H1 (cell line): ENCODE measurements around the gene LIX1L. TPM values are rescaled to one million over a fixed set of nuclear protein-coding genes. Genes with fewer than 3 reads are reported as not detected.

Experiments
- CTCF ChIA-PET: fragments of 300-600 bp; sonication (Branson Sonifier 250); formaldehyde crosslinking; loops from one replicate; lab custom pipeline; 2021; ENCODE audit not compliant: partially characterized antibody; lab: Charles Lee
- POLR2A ChIA-PET: fragments of 300-600 bp; sonication (Branson Sonifier 250); formaldehyde crosslinking; loops from one replicate; lab custom pipeline; 2021; ENCODE audit warnings: inconsistent platforms; ENCODE audit not compliant: partially characterized antibody; lab: Charles Lee
- DNase-seq, 2 experiments: peaks; one replicate each; pipeline versions ENCODE4 v3.0.0 to v3.0.0-alpha.2; 2010 to 2022; ENCODE audit warnings: low spot score in 2 of 2, low read depth in 1 of 2, mixed read lengths in 1 of 2
- FAIRE-seq: peaks from 2 replicates; lab custom pipeline; 2011; peaks lifted over from hg19 to GRCh38; lab: Jason Lieb, UNC
- H2AFZ ChIP-seq: 2 replicates; pipeline ENCODE4 v1.8.1; 2012; ENCODE audit warnings: low read length, inconsistent platforms
- H2AK5ac ChIP-seq: 2 replicates; pipeline ENCODE4 v1.6.1; 2013; ENCODE audit warnings: low read depth, low read length
- H2BK120ac ChIP-seq: replicated peaks from 2 replicates; pipeline ENCODE3; 2013; ENCODE audit warnings: low read depth, low read length, inconsistent platforms
- H2BK12ac ChIP-seq: 2 replicates; pipeline ENCODE4 v1.6.1; 2013; ENCODE audit warnings: low read depth, low read length
- H2BK15ac ChIP-seq: 2 replicates; pipeline ENCODE4 v1.6.1; 2013; ENCODE audit warnings: low read length
- H2BK20ac ChIP-seq: 2 replicates; pipeline ENCODE4 v1.6.1; 2013; ENCODE audit warnings: low read length
- H2BK5ac ChIP-seq: 2 replicates; pipeline ENCODE4 v1.6.1; 2013; ENCODE audit warnings: low read depth, low read length
- H3K14ac ChIP-seq: 2 replicates; pipeline ENCODE4 v1.6.1; 2013; ENCODE audit warnings: inconsistent platforms; ENCODE audit not compliant: insufficient read length
- H3K18ac ChIP-seq: 2 replicates; pipeline ENCODE4 v1.6.1; 2013; ENCODE audit warnings: low read length; ENCODE audit errors: extremely low read depth
- H3K23ac ChIP-seq: 2 replicates; pipeline ENCODE4 v1.6.1; 2013; ENCODE audit warnings: inconsistent platforms; ENCODE audit not compliant: insufficient read length
- H3K23me2 ChIP-seq: 2 replicates; pipeline ENCODE4 v1.6.1; 2013; ENCODE audit warnings: low read depth, low read length
- H3K27ac ChIP-seq: 2 replicates; pipeline ENCODE4 v1.6.1; 2011; ENCODE audit warnings: low read depth, low read length, inconsistent platforms
- H3K27me3 ChIP-seq, 4 experiments: replicated peaks in 1 of 4; 1 replicate in 1 of 4; 2 replicates in 3 of 4; pipeline versions ENCODE4 v1.6.1 to v1.8.1; 2011 to 2013; ENCODE audit warnings: low read length in 3 of 4, mild to moderate bottlenecking in 3 of 4, inconsistent platforms in 2 of 4, mixed read lengths in 2 of 4, moderate library complexity in 1 of 4; ENCODE audit not compliant: control insufficient read depth in 3 of 4, insufficient read depth in 3 of 4; ENCODE audit errors: extremely low read depth in 1 of 4
- H3K36me3 ChIP-seq, 4 experiments: 2 replicates each; pipeline versions ENCODE4 v1.6.1 to v1.8.1; 2011 to 2013; ENCODE audit warnings: mild to moderate bottlenecking in 4 of 4, low read length in 3 of 4, moderate library complexity in 2 of 4, control low read depth in 1 of 4, inconsistent platforms in 1 of 4; ENCODE audit not compliant: insufficient read depth in 4 of 4, control insufficient read depth in 2 of 4
- H3K4ac ChIP-seq: replicated peaks from 2 replicates; pipeline ENCODE3; 2013; ENCODE audit warnings: low read length, low read depth, mixed read lengths, inconsistent platforms; ENCODE audit not compliant: insufficient read length
- H3K4me1 ChIP-seq, 4 experiments: replicated peaks in 1 of 4; 1 replicate in 1 of 4; 2 replicates in 3 of 4; pipeline versions ENCODE4 v1.6.1 to v1.8.1; 2011 to 2013; ENCODE audit warnings: low read length in 3 of 4, inconsistent platforms in 2 of 4, mixed read lengths in 1 of 4; ENCODE audit not compliant: insufficient read depth in 4 of 4, control insufficient read depth in 3 of 4
- H3K4me2 ChIP-seq, 2 experiments: 2 replicates each; pipeline versions ENCODE4 v1.6.1 to v1.8.1; 2011 to 2013; ENCODE audit warnings: low read depth in 2 of 2, low read length in 2 of 2, control low read depth in 1 of 2, inconsistent platforms in 1 of 2, mild to moderate bottlenecking in 1 of 2; ENCODE audit not compliant: insufficient read depth in 1 of 2
- H3K4me3 ChIP-seq, 4 experiments: fragments of 200-600, 300-600 bp in 1 of 4; sonication (generic), shearing (Covaris generic), sonication (Bioruptor Twin) in 1 of 4; 2 replicates each; pipeline versions ENCODE4 v1.5.1 to v1.8.1; 2011 to 2016; ENCODE audit warnings: low read length in 4 of 4, low read depth in 3 of 4, control low read depth in 2 of 4, inconsistent platforms in 2 of 4, mild to moderate bottlenecking in 2 of 4, mixed read lengths in 1 of 4, moderate library complexity in 1 of 4; ENCODE audit not compliant: insufficient read depth in 2 of 4; ENCODE audit errors: extremely low read depth in 1 of 4
- H3K56ac ChIP-seq: replicated peaks from 2 replicates; pipeline ENCODE3; 2013; ENCODE audit warnings: low read depth, mild to moderate bottlenecking, mixed read lengths, low read length, inconsistent platforms; ENCODE audit not compliant: insufficient read length
- H3K79me1 ChIP-seq: 2 replicates; pipeline ENCODE4 v1.6.1; 2013; ENCODE audit warnings: low read depth, low read length, control low read depth
- H3K79me2 ChIP-seq, 2 experiments: 2 replicates each; pipeline versions ENCODE4 v1.6.1 to v1.8.1; 2012 to 2013; ENCODE audit warnings: low read length in 2 of 2, mild to moderate bottlenecking in 2 of 2, inconsistent platforms in 1 of 2; ENCODE audit not compliant: insufficient read depth in 2 of 2, control insufficient read depth in 1 of 2
- H3K9ac ChIP-seq, 4 experiments: replicated peaks in 1 of 4; 1 replicate in 1 of 4; 2 replicates in 3 of 4; pipeline versions ENCODE4 v1.6.1 to v1.8.1; 2011 to 2013; ENCODE audit warnings: low read depth in 3 of 4, low read length in 3 of 4, control low read depth in 2 of 4, mild to moderate bottlenecking in 2 of 4, moderate library complexity in 2 of 4, inconsistent platforms in 1 of 4; ENCODE audit errors: extremely low read depth in 1 of 4
- H3K9me3 ChIP-seq, 2 experiments: 2 replicates each; pipeline versions ENCODE4 v1.6.1 to v1.8.1; 2012 to 2013; ENCODE audit warnings: mild to moderate bottlenecking in 2 of 2, moderate library complexity in 2 of 2, control low read depth in 1 of 2, inconsistent platforms in 1 of 2, low read depth in 1 of 2, low read length in 1 of 2, mixed read lengths in 1 of 2; ENCODE audit not compliant: insufficient read depth in 2 of 2
- H4K20me1 ChIP-seq, 2 experiments: replicated peaks in 1 of 2; 2 replicates each; pipeline versions ENCODE3 to v1.8.1; 2011 to 2013; ENCODE audit warnings: inconsistent platforms in 2 of 2, low read length in 2 of 2, mild to moderate bottlenecking in 1 of 2; ENCODE audit not compliant: insufficient read depth in 2 of 2, control insufficient read depth in 1 of 2
- H4K5ac ChIP-seq: 2 replicates; pipeline ENCODE4 v1.6.1; 2013; ENCODE audit warnings: low read length, low read depth, mixed read lengths, inconsistent platforms; ENCODE audit not compliant: insufficient read length
- H4K8ac ChIP-seq: 2 replicates; pipeline ENCODE4 v1.8.0; 2013; ENCODE audit warnings: mild to moderate bottlenecking, moderate library complexity, low read length, inconsistent platforms; ENCODE audit not compliant: insufficient read depth; ENCODE audit errors: extremely low read depth
- H4K91ac ChIP-seq: replicated peaks from 2 replicates; pipeline ENCODE3; 2013; ENCODE audit warnings: low read length, mixed read lengths, inconsistent platforms; ENCODE audit not compliant: insufficient read length
- GABPA ChIP-seq: IDR thresholded peaks from 2 replicates; pipeline ENCODE4 v1.6.1; 2011; ENCODE audit warnings: mild to moderate bottlenecking, low read length, moderate library complexity, borderline replicate concordance; ENCODE audit not compliant: insufficient read depth
- POLR2AphosphoS5 ChIP-seq: IDR thresholded peaks from 2 replicates; pipeline ENCODE4 v1.6.1; 2011; ENCODE audit warnings: low read depth, low read length
- RFX5 ChIP-seq: IDR thresholded peaks from 2 replicates; pipeline ENCODE4 v1.6.1; 2011; ENCODE audit warnings: low read depth, low read length, improper control_type of control experiment, borderline replicate concordance
- SP4 ChIP-seq: IDR thresholded peaks from 2 replicates; pipeline ENCODE4 v1.6.1; 2012; ENCODE audit warnings: low read length, inconsistent platforms
- TAF1 ChIP-seq: IDR thresholded peaks from 2 replicates; pipeline ENCODE4 v1.6.1; 2011; ENCODE audit warnings: mild to moderate bottlenecking, low read depth, low read length
- WGBS, 2 experiments: shearing (Covaris generic) in 1 of 2; methylation state at CpG; one replicate each; pipeline versions ENCODE4 v1.1.6 to v1.1.7; 2013 to 2015; ENCODE audit warnings: low lambda C conversion rate in 2 of 2, mixed read lengths in 2 of 2, inconsistent platforms in 1 of 2, low coverage in 1 of 2, missing lambda C conversion rate in 1 of 2; ENCODE audit not compliant: insufficient replicate concordance in 2 of 2, insufficient coverage in 1 of 2, insufficient read length in 1 of 2; ENCODE audit errors: extremely low coverage in 1 of 2, missing lambda C conversion rate in 1 of 2; 5-methylcytosine and 5-hydroxymethylcytosine counted together
- polyA plus RNA-seq, 7 experiments: library from polyadenylated mRNA; depleted of rRNA in 3 of 7; stranded (reverse) in 5 of 7; unstranded in 2 of 7; fragments of >200 nt in 5 of 7; fragments of 200-250 nt in 2 of 7; gene quantifications; 1 replicate in 5 of 7; 2 replicates in 1 of 7; 4 replicates in 1 of 7; pipeline versions ENCODE4 v1.2.1 to v1.2.3, GENCODE V29; 2011 to 2013; ENCODE audit warnings: missing spikeins in 2 of 7, mixed read lengths in 2 of 7
- total RNA-seq: library from RNA; stranded (reverse); fragmentation: NEBNext Ultra II Directional; extraction: Animal tissue kit (Norgen Biotek cat#: 25700); gene quantifications from 2 replicates; pipeline ENCODE4 v1.2.1, GENCODE V29; 2021
- TF ChIP-seq, protein P1 (sequence below): IDR thresholded peaks from 2 replicates; pipeline ENCODE4 v1.6.1; 2012; ENCODE audit warnings: low read length, inconsistent platforms
- TF ChIP-seq, protein P2 (sequence below): IDR thresholded peaks from 2 replicates; pipeline ENCODE4 v1.6.1; 2011; ENCODE audit warnings: low read depth, mild to moderate bottlenecking, low read length; ENCODE audit not compliant: insufficient read depth

Gene LIX1L
- total and polyA plus RNA-seq, 2 of the 8 experiments (the other 6 are each of a cell fraction or from before 2014, with no cell fraction given): 2.9 to 3.7 TPM

DNA sequence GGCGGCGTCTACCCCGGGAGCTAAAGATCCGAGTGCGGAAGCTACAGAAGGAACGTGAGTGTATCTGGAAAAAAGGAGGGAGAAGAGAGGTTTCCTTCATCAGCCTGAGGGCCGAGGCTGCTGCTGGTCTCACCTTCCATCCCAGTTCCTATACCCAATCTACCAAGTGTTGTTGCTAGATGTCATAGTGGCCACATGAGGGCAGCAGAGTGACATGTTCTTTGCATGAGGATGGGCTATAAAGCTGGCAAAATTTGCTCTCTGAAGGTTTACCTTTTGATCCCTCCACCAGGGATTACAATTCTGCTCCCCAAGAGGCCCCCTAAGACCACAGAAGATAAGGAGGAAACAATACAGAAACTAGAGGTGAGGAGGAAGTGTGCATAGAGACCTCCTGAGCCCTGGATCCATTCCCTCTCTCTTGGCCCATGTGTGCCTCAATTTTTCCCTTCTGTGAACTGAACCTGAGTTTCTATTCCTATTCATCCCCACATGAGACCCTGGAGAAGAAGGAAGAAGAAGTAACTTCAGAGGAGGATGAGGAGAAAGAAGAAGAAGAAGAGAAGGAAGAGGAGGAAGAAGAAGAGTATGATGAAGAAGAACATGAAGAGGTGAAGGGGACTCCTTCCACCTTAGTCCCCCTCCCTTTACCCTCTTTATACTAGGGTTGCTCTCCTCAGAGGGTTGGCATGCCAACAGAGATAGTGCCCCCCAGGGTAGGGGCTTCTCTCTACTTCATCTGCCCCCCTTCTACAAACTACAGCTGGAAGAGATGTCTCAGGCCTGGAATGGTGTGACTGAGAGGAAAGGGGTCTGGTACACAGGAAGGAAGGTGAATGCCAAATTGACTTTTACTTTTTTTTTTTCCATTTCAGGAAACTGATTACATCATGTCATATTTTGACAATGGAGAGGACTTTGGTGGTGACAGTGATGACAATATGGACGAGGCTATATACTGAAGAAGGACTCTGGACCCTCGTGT is 20.0 kb upstream of the LIX1L start:
- ChIA-PET POLR2A (interaction anchor here (0.6 to 13.7 kb wide), 18 partner anchors 9 to 74 kb away, joined by 3 to 218 read pairs (median 4); partner anchors contain the start of genes ANKRD34A, POLR3GL, RBM8A and TXNIP), CTCF (interaction anchor here (0.6 to 8.7 kb wide), 28 partner anchors 9 to 268 kb away, joined by 3 to 152 read pairs (median 6); partner anchors contain the start of genes ANKRD34A, HJV, NUDT17 and PIAS3)
- peak; percentile 89 for FAIRE-seq
- no peak overlapping the region for H3K9ac ChIP-seq
- DNase-seq: peak in 1 of 2 experiments; percentile 73
- peak overlapping the region; percentile 47; the same call in 1 of the 2 replicates for H2BK15ac ChIP-seq
- H4K8ac ChIP-seq: no peak overlapping the region
- 0 out of 2 replicates have a peak overlapping the region, but pooled peaks have one; percentile 8 for H2AFZ ChIP-seq
- H3K14ac ChIP-seq: no peak overlapping the region
- H3K23me2 ChIP-seq: peaks cover 3% of the 10 kb centered on the region; the same call in 1 of the 2 replicates
- H3K4me2 ChIP-seq: peak overlapping the region in 1 of 2 experiments; percentile 62
- no peaks in the 10 kb centered on the region for H4K20me1 ChIP-seq
- H3K27me3 ChIP-seq: no peaks in the 10 kb centered on the region
- H3K56ac ChIP-seq: no peak overlapping the region
- H3K79me1 ChIP-seq: no peaks in the 10 kb centered on the region
- H4K91ac ChIP-seq: peak overlapping the region; percentile 26
- no peak overlapping the region for H2BK120ac ChIP-seq
- H3K9me3 ChIP-seq: no peaks in the 10 kb centered on the region
- no peak overlapping the region for H3K27ac ChIP-seq
- H2AK5ac ChIP-seq: no peak overlapping the region
- H2BK20ac ChIP-seq: peak overlapping the region; percentile 84; the same call in 1 of the 2 replicates
- no peaks in the 10 kb centered on the region for H3K79me2 ChIP-seq
- WGBS, 2 experiments: 18% methylated on average over 9 of the region's 9 CpGs; no CpG with 5 or more reads in 1 of the 2 experiments
- H2BK5ac ChIP-seq: peak overlapping the region; percentile 12; the same call in 1 of the 2 replicates
- no peak overlapping the region for H4K5ac ChIP-seq
- H3K36me3 ChIP-seq: no peaks in the 10 kb centered on the region
- H2BK12ac ChIP-seq: peak overlapping the region; percentile 20; the same call in 1 of the 2 replicates
- H3K4me3 ChIP-seq: peak overlapping the region in 1 of 4 experiments; percentile 41; a peak in 1 of 8 replicates
- H3K23ac ChIP-seq: no peak overlapping the region
- H3K4me1 ChIP-seq: peaks cover 4 to 18% (median 13%) of the 10 kb centered on the region in 4 experiments; a peak in 5 of 7 replicates
- H3K18ac ChIP-seq: peak overlapping the region; percentile 53; the same call in 1 of the 2 replicates
- no peak overlapping the region for H3K4ac ChIP-seq
- TF ChIP-seq GABPA: no peak
- TF ChIP-seq SP4: no peak
- TF ChIP-seq TAF1: no peak
- TF ChIP-seq, protein P1, sequence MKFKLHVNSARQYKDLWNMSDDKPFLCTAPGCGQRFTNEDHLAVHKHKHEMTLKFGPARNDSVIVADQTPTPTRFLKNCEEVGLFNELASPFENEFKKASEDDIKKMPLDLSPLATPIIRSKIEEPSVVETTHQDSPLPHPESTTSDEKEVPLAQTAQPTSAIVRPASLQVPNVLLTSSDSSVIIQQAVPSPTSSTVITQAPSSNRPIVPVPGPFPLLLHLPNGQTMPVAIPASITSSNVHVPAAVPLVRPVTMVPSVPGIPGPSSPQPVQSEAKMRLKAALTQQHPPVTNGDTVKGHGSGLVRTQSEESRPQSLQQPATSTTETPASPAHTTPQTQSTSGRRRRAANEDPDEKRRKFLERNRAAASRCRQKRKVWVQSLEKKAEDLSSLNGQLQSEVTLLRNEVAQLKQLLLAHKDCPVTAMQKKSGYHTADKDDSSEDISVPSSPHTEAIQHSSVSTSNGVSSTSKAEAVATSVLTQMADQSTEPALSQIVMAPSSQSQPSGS: no peak
- TF ChIP-seq RFX5: no peak
- TF ChIP-seq, protein P2, sequence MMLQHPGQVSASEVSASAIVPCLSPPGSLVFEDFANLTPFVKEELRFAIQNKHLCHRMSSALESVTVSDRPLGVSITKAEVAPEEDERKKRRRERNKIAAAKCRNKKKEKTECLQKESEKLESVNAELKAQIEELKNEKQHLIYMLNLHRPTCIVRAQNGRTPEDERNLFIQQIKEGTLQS: no peak
- no peak for TF ChIP-seq POLR2AphosphoS5
